H1 (cell line): ENCODE results near the gene KCTD19. TPM values are rescaled to one million over a fixed set of nuclear protein-coding genes. Genes with fewer than 3 reads are reported as not detected.

Experiments
- CBX5 ChIP-seq: fragments of 300-800, 300-1000 bp; sonication (generic); IDR thresholded peaks from 2 replicates; pipeline ENCODE4 v1.7.1; 2016; ENCODE audit warnings: antibody characterized with exemption, low read length, low read depth
- EGR1 ChIP-seq: IDR thresholded peaks from 2 replicates; pipeline ENCODE4 v1.6.1; 2011; ENCODE audit warnings: low read depth, low read length, borderline replicate concordance
- EZH2 ChIP-seq: fragments of 200-600 bp; sonication (generic); IDR thresholded peaks from 2 replicates; pipeline ENCODE4 v1.7.1; 2012; ENCODE audit warnings: low read depth, mild to moderate bottlenecking, moderate library complexity, low read length, inconsistent platforms; ENCODE audit not compliant: severe bottlenecking
- SP1 ChIP-seq: IDR thresholded peaks from 2 replicates; pipeline ENCODE4 v1.6.1; 2011; ENCODE audit warnings: low read depth, low read length
- ZNF274 ChIP-seq: IDR thresholded peaks from 2 replicates; pipeline ENCODE4 v1.7.0; 2012; ENCODE audit warnings: low read length, borderline replicate concordance; ENCODE audit errors: extremely low read depth
- polyA plus RNA-seq, 7 experiments: library from polyadenylated mRNA; depleted of rRNA in 3 of 7; stranded (reverse) in 5 of 7; unstranded in 2 of 7; fragments of >200 nt in 5 of 7; fragments of 200-250 nt in 2 of 7; gene quantifications; 1 replicate in 5 of 7; 2 replicates in 1 of 7; 4 replicates in 1 of 7; pipeline versions ENCODE4 v1.2.1 to v1.2.3, GENCODE V29; 2011 to 2013; ENCODE audit warnings: missing spikeins in 2 of 7, mixed read lengths in 2 of 7
- total RNA-seq: library from RNA; stranded (reverse); fragmentation: NEBNext Ultra II Directional; extraction: Animal tissue kit (Norgen Biotek cat#: 25700); gene quantifications from 2 replicates; pipeline ENCODE4 v1.2.1, GENCODE V29; 2021
- TF ChIP-seq, protein P1 (sequence below): IDR thresholded peaks from 2 replicates; pipeline ENCODE4 v1.6.1; 2011; ENCODE audit warnings: low read length, improper control_type of control experiment

The KCTD19 gene
- total and polyA plus RNA-seq, 2 of the 8 experiments (the other 6 are each of a cell fraction or from before 2014, with no cell fraction given): 0.06 to 0.24 TPM

DNA sequence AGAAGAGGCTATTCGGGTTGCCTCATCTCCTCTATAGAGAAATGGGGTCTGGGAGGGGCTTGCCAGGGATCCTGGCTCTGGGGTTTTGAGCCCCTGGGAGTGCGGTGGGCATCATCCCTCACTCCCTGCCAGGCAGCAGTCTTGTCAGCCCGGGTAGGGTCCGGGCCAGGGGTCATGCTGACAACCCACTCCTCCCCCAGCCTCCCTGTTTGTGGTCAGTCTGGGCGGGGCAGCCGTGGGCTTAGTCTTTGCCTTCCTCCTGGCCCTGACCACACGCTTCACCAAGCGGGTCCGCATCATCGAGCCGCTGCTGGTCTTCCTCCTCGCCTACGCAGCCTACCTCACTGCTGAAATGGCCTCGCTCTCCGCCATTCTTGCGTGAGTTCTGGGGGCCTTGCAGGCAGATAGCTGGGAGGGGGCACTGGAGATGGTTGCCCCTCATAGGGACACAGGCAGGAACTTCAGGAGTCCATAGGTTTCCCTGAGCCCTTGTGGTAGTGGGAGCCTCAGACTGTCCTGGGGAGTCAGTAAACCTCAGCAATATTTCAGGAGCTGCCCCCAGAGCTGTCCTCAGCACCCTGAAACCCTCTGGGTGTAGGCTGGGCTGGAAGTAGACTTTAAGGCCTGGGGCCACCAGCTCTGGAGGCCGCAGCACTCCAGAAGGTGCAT lies 70.9 kb downstream of the KCTD19 start (continued):
- no peak for TF ChIP-seq ZNF274
- TF ChIP-seq EZH2: no peak
- TF ChIP-seq, protein P1, sequence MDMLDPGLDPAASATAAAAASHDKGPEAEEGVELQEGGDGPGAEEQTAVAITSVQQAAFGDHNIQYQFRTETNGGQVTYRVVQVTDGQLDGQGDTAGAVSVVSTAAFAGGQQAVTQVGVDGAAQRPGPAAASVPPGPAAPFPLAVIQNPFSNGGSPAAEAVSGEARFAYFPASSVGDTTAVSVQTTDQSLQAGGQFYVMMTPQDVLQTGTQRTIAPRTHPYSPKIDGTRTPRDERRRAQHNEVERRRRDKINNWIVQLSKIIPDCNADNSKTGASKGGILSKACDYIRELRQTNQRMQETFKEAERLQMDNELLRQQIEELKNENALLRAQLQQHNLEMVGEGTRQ: no peak
- TF ChIP-seq EGR1: no peak
- no peak for TF ChIP-seq SP1
- TF ChIP-seq CBX5: no peak
